ENCODE measurements around the gene NOS1AP. TPM values are rescaled to one million over a fixed set of nuclear protein-coding genes. Genes with fewer than 3 reads are reported as not detected.

NOS1AP gene
- total and polyA plus RNA-seq, 2 donors from 2014 or later: 0.47 to 10.7 TPM

DNA sequence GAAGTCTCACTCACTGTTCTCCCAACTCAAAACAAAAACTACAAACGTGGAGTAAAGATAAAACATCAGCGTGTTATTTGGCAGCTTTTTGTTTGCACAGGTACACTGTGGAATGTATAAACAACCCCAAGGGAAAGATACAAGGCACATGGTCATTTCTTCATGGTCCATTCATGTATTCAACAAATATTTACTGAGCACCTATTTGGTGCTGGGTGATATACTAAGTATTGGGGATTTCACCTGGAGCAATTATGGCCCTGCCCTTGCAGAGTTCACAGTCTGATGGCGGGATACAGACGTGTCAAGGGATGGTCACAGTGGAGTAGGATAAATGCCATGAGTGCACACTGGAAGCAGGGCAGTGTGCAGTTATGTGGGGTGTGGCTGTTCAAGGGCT, 171.1 kb downstream of the NOS1AP start:
- Histone ChIP-seq H3K36me3 (ENCODE audit: control insufficient read depth in 2 of 3, insufficient read depth in 3 of 3, low read length in 3 of 3) (no peaks in the 10 kb centered on the region), H3K9me3 (ENCODE audit: control insufficient read depth in 2 of 3, insufficient read depth in 1 of 3, low read length in 3 of 3) (no peaks in the 10 kb centered on the region), H3K27ac (ENCODE audit: low read depth in 2 of 2, low read length in 2 of 2) (no peak overlapping the region), H3K9ac (ENCODE audit: low read length in 3 of 3) (no peak overlapping the region), H3K4me3 (ENCODE audit: low read length in 3 of 3) (no peak overlapping the region), H3K4me1 (ENCODE audit: control insufficient read depth in 2 of 3, insufficient read depth in 2 of 3, low read depth in 1 of 3, low read length in 3 of 3) (peaks cover 0 to 13% (median 3%) of the 10 kb centered on the region in 3 donors), H3K27me3 (ENCODE audit: control insufficient read depth, insufficient read depth, low read length) (no peaks in the 10 kb centered on the region)
- TF ChIP-seq, protein P1, sequence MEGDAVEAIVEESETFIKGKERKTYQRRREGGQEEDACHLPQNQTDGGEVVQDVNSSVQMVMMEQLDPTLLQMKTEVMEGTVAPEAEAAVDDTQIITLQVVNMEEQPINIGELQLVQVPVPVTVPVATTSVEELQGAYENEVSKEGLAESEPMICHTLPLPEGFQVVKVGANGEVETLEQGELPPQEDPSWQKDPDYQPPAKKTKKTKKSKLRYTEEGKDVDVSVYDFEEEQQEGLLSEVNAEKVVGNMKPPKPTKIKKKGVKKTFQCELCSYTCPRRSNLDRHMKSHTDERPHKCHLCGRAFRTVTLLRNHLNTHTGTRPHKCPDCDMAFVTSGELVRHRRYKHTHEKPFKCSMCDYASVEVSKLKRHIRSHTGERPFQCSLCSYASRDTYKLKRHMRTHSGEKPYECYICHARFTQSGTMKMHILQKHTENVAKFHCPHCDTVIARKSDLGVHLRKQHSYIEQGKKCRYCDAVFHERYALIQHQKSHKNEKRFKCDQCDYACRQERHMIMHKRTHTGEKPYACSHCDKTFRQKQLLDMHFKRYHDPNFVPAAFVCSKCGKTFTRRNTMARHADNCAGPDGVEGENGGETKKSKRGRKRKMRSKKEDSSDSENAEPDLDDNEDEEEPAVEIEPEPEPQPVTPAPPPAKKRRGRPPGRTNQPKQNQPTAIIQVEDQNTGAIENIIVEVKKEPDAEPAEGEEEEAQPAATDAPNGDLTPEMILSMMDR (IDR thresholded peaks at IDR 0.05; ENCODE audit: borderline replicate concordance, extremely low read depth, insufficient read depth): no peak
- DNase-seq (no peak), FAIRE-seq (no peak)
- intact Hi-C loops (cut with DNase I): no loop called here

DNA sequence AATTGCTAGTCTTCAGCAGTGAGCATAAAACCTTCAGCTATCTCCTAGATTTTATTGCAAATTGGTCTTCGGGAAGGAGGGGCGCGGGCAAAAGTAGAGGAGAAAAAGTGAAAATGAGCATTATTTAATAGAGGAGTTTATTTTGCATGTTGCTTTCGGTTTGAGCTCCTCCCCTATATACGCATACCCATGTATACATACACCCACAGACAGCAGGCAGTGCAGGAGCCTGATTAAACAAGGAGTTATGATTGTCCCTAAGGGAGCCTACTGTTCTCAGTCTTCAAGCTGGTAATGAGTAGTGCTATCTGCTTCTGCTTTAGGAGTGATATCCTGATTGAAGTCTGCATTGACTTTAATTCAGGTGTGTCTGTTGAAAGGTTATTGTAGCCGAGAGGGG, 173.3 kb downstream of the NOS1AP start:
- no peak overlapping the region for H3K4me3 ChIP-seq (ENCODE audit: low read length in 3 of 3)
- no peak for FAIRE-seq

DNA sequence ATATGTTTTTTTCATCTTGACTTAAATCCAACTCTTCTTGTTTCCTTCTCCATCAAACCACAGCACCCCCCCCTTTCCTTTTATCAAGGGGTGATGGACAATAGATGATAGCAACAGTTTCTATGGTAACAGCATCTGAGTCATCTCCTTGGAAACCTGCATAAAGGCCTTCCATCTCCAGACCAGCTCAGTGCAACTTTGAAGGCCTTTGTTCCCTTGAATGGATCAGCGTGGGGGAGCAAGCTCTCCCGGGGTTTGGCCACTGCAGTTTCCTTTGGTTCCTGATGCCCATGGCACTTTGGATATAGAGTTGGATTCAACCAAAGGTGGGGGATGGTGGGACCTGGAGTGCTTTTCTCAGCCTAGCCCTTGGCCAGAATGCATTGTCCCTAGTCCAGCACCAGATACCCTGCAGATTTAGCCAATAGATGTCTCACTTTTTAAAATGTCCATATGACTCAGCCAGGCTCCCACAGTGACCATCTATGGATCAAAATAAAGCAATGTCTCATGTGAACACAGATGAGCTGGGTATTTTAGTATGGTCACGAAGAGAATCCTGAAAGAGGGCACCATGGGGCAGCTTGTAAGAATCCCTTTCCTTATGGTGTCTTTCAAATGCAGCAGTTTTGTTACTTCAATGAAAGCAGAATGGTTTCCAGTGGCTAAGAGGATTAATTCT, 179.5 kb downstream of the NOS1AP start:
- intact Hi-C loops (cut with DNase I): no loop called here
- no peak overlapping the region for H3K9ac ChIP-seq (ENCODE audit: low read length in 3 of 3)
- H3K27ac ChIP-seq (ENCODE audit: low read depth in 2 of 2, low read length in 2 of 2): no peak overlapping the region
- DNase-seq (no peak), FAIRE-seq (no peak)
- no peaks in the 10 kb centered on the region for H3K4me1 ChIP-seq (ENCODE audit: control insufficient read depth in 2 of 3, insufficient read depth in 2 of 3, low read depth in 1 of 3, low read length in 3 of 3)
- TF ChIP-seq, protein P1 (IDR thresholded peaks at IDR 0.05; ENCODE audit: borderline replicate concordance, extremely low read depth, insufficient read depth): no peak
- no peak overlapping the region for H3K4me3 ChIP-seq (ENCODE audit: low read length in 3 of 3)
- H3K27me3 ChIP-seq (ENCODE audit: control insufficient read depth, insufficient read depth, low read length): no peaks in the 10 kb centered on the region
- H3K36me3 ChIP-seq (ENCODE audit: control insufficient read depth in 2 of 3, insufficient read depth in 3 of 3, low read length in 3 of 3): no peaks in the 10 kb centered on the region
- H3K9me3 ChIP-seq (ENCODE audit: control insufficient read depth in 2 of 3, insufficient read depth in 1 of 3, low read length in 3 of 3): no peaks in the 10 kb centered on the region

More for the DNA sequence above, 173.3 kb downstream of the NOS1AP start:
- Histone ChIP-seq H3K36me3 (ENCODE audit: control insufficient read depth in 2 of 3, insufficient read depth in 3 of 3, low read length in 3 of 3) (no peaks in the 10 kb centered on the region), H3K9ac (ENCODE audit: low read length in 3 of 3) (no peak overlapping the region), H3K27ac (ENCODE audit: low read depth in 2 of 2, low read length in 2 of 2) (no peak overlapping the region), H3K27me3 (ENCODE audit: control insufficient read depth, insufficient read depth, low read length) (no peaks in the 10 kb centered on the region), H3K9me3 (ENCODE audit: control insufficient read depth in 2 of 3, insufficient read depth in 1 of 3, low read length in 3 of 3) (no peaks in the 10 kb centered on the region), H3K4me1 (ENCODE audit: control insufficient read depth in 2 of 3, insufficient read depth in 2 of 3, low read depth in 1 of 3, low read length in 3 of 3) (peaks cover 0 to 6% (median 0%) of the 10 kb centered on the region in 3 donors)
- intact Hi-C loops (cut with DNase I): no loop called here
- TF ChIP-seq, protein P1 (IDR thresholded peaks at IDR 0.05; ENCODE audit: borderline replicate concordance, extremely low read depth, insufficient read depth): no peak
- DNase-seq: no peak
